ENCODE results near the gene LSM3. TPM values are rescaled to one million over a fixed set of nuclear protein-coding genes. Genes with fewer than 3 reads are reported as not detected.

Gene LSM3
- total and polyA plus RNA-seq, 9 of the 15 experiments (the other 6 are each of a cell fraction or from before 2014, with no cell fraction given), result 33.8 to 203 (median 61.2) TPM

- peak; percentile 23; the same call in 1 of the 2 replicates for TF ChIP-seq ZNF589 (CRISPR knock-in tag; IDR thresholded peaks at IDR 0.05; ENCODE audit: low read depth)
- TF ChIP-seq ZNF280A (IDR thresholded peaks at IDR 0.05; ENCODE audit: low read depth, partially characterized antibody), result no peak
- no peak for TF ChIP-seq ZSCAN32 (CRISPR knock-in tag; IDR thresholded peaks at IDR 0.05)
- peak; percentile 42 to 43; a peak in 2 of 4 replicates for TF ChIP-seq FOXK2 (conservative IDR thresholded peaks at IDR 0.05 in 1 of 2, IDR thresholded peaks at IDR 0.05 in 1 of 2; ENCODE audit: low read depth in 2 of 2)
- no peak for TF ChIP-seq NELFE (IDR thresholded peaks at IDR 0.05; ENCODE audit: insufficient read depth, insufficient read length)
- TF ChIP-seq FOXA3 (CRISPR knock-in tag; conservative IDR thresholded peaks at IDR 0.05 in 1 of 2, IDR thresholded peaks at IDR 0.05 in 1 of 2), result 0 out of 4 replicates have a peak, but pooled peaks of 1 of the 2 experiments have one; percentile 6
- TF ChIP-seq CTBP1 (IDR thresholded peaks at IDR 0.05; ENCODE audit: borderline replicate concordance), result peak; percentile 64
- 0 out of 2 replicates have a peak, but pooled peaks have one; percentile 39 for TF ChIP-seq ZC3H4 (CRISPR knock-in tag; IDR thresholded peaks at IDR 0.05; ENCODE audit: borderline replicate concordance)
- TF ChIP-seq TAF9B (IDR thresholded peaks at IDR 0.05; ENCODE audit: partially characterized antibody), result no peak
- no peak for TF ChIP-seq HDAC2 (IDR thresholded peaks at IDR 0.05)
- peak; percentile 51; the same call in 1 of the 2 replicates for TF ChIP-seq ETV1 (tag; conservative IDR thresholded peaks at IDR 0.05; ENCODE audit: low read depth)
- no peak for TF ChIP-seq NFIX (CRISPR knock-in tag; IDR thresholded peaks at IDR 0.05; ENCODE audit: low read depth)
- TF ChIP-seq HDAC1 (IDR thresholded peaks at IDR 0.05), result 0 out of 4 replicates have a peak, but pooled peaks of 1 of the 2 experiments have one; percentile 30
- TF ChIP-seq BCL6 (CRISPR knock-in tag; IDR thresholded peaks at IDR 0.05), result no peak
- no peak for TF ChIP-seq ZNF655 (CRISPR knock-in tag; IDR thresholded peaks at IDR 0.05)
- peak; percentile 24; the same call in 1 of the 2 replicates for TF ChIP-seq CBFA2T3 (IDR thresholded peaks at IDR 0.05)
- peak in 1 of 2 experiments; percentile 87; a peak in 2 of 4 replicates for TF ChIP-seq RCOR1 (IDR thresholded peaks at IDR 0.05; ENCODE audit: borderline replicate concordance in 1 of 2, low read depth in 2 of 2, low read length in 2 of 2)
- 0 out of 2 replicates have a peak, but pooled peaks have one; percentile 49 for TF ChIP-seq ZNF175 (CRISPR knock-in tag; IDR thresholded peaks at IDR 0.05; ENCODE audit: low read depth)
- no peak for TF ChIP-seq SNRNP70 (optimal IDR thresholded peaks at IDR 0.05; ENCODE audit: low read depth, low read length)
- TF ChIP-seq SUPT5H (IDR thresholded peaks at IDR 0.05), result no peak
- TF ChIP-seq SP1 (CRISPR knock-in tag; IDR thresholded peaks at IDR 0.05), result no peak
- TF ChIP-seq ETV5 (CRISPR knock-in tag; IDR thresholded peaks at IDR 0.05; ENCODE audit: low read depth), result peak; percentile 41; the same call in 1 of the 2 replicates
- TF ChIP-seq XRCC3 (IDR thresholded peaks at IDR 0.05), result no peak
- TF ChIP-seq ZNF449 (CRISPR knock-in tag; IDR thresholded peaks at IDR 0.05), result no peak
- 0 out of 2 replicates have a peak, but pooled peaks have one; percentile 13 for TF ChIP-seq SMAD4 (CRISPR knock-in tag; conservative IDR thresholded peaks at IDR 0.05)
- no peak for TF ChIP-seq ZFX (CRISPR knock-in tag; IDR thresholded peaks at IDR 0.05)
- TF ChIP-seq ARID1B (IDR thresholded peaks at IDR 0.05), result 0 out of 2 replicates have a peak, but pooled peaks have one; percentile 10
Measured at GRCh38 chr3:14246414-14246813, 67.8 kb downstream of the LSM3 start (continued).

Data from K562 (cell line).